Astrocyte (in vitro differentiated cells and primary cell): ENCODE results near the gene ANKHD1. TPM values are rescaled to one million over a fixed set of nuclear protein-coding genes. Genes with fewer than 3 reads are reported as not detected.

Source experiments
- DNase-seq: peaks from one replicate; pipeline ENCODE4 v3.0.0-alpha.2; 2010; ENCODE audit warnings: low read depth
- FAIRE-seq: peaks from 2 replicates; lab custom pipeline; 2011; peaks lifted over from hg19 to GRCh38; lab: Jason Lieb, UNC
- H2AFZ ChIP-seq: 2 replicates; pipeline ENCODE4 v1.6.0; 2012; ENCODE audit warnings: low read depth, low read length, inconsistent platforms
- H3K27ac ChIP-seq: 2 replicates; pipeline ENCODE4 v1.5.1; 2011; ENCODE audit warnings: low read depth, low read length, inconsistent platforms
- H3K27me3 ChIP-seq: 2 replicates; pipeline ENCODE4 v1.6.0; 2011; ENCODE audit warnings: low read length, inconsistent platforms; ENCODE audit not compliant: insufficient read depth
- H3K36me3 ChIP-seq: 2 replicates; pipeline ENCODE4 v1.5.1; 2011; ENCODE audit warnings: low read length, inconsistent platforms; ENCODE audit not compliant: insufficient read depth
- H3K4me1 ChIP-seq: 2 replicates; pipeline ENCODE4 v1.5.1; 2011; ENCODE audit warnings: low read length, inconsistent platforms; ENCODE audit not compliant: insufficient read depth
- H3K4me2 ChIP-seq: 2 replicates; pipeline ENCODE4 v1.6.0; 2012; ENCODE audit warnings: low read length, inconsistent platforms
- H3K4me3 ChIP-seq: 2 replicates; pipeline ENCODE4 v1.5.1; 2011; ENCODE audit warnings: low read depth, mild to moderate bottlenecking, low read length, inconsistent platforms; ENCODE audit not compliant: insufficient read depth
- H3K79me2 ChIP-seq: 2 replicates; pipeline ENCODE4 v1.6.0; 2012; ENCODE audit warnings: mild to moderate bottlenecking, low read length, inconsistent platforms; ENCODE audit not compliant: insufficient read depth
- H3K9ac ChIP-seq: 2 replicates; pipeline ENCODE4 v1.6.0; 2012; ENCODE audit warnings: mild to moderate bottlenecking, low read length, inconsistent platforms
- H3K9me3 ChIP-seq: 2 replicates; pipeline ENCODE4 v1.5.1; 2012; ENCODE audit warnings: low read depth, mild to moderate bottlenecking, low read length, inconsistent platforms; ENCODE audit not compliant: insufficient read depth
- H4K20me1 ChIP-seq: 2 replicates; pipeline ENCODE4 v1.6.0; 2012; ENCODE audit warnings: low read length, inconsistent platforms; ENCODE audit not compliant: insufficient read depth
- H3K27ac Mint-ChIP-seq: one replicate; pipeline ENCODE4 v1.8.0; 2021; ENCODE audit warnings: mild to moderate bottlenecking, mixed read lengths; ENCODE audit not compliant: unreplicated experiment
- H3K27me3 Mint-ChIP-seq: one replicate; pipeline ENCODE4 v1.8.0; 2021; ENCODE audit warnings: low read depth, mixed read lengths; ENCODE audit not compliant: unreplicated experiment
- H3K36me3 Mint-ChIP-seq: one replicate; pipeline ENCODE4 v1.8.0; 2021; ENCODE audit warnings: low read depth, mixed read lengths; ENCODE audit not compliant: unreplicated experiment
- H3K4me1 Mint-ChIP-seq: one replicate; pipeline ENCODE4 v1.8.0; 2021; ENCODE audit warnings: low read depth, mixed read lengths; ENCODE audit not compliant: unreplicated experiment
- H3K4me3 Mint-ChIP-seq: one replicate; pipeline ENCODE4 v1.8.0; 2021; ENCODE audit warnings: mild to moderate bottlenecking, moderate library complexity, mixed read lengths; ENCODE audit not compliant: unreplicated experiment
- H3K9me3 Mint-ChIP-seq: one replicate; pipeline ENCODE4 v1.8.0; 2021; ENCODE audit warnings: mild to moderate bottlenecking, mixed read lengths; ENCODE audit not compliant: unreplicated experiment
- EZH2 ChIP-seq: IDR thresholded peaks from 2 replicates; pipeline ENCODE4 v1.6.1; 2012; ENCODE audit warnings: mild to moderate bottlenecking, low read length, inconsistent platforms; ENCODE audit not compliant: insufficient read depth
- total RNA-seq: library from RNA; stranded (reverse); gene quantifications from 2 replicates; pipeline ENCODE4 v1.2.1, GENCODE V29; 2021
- TF ChIP-seq, protein P1 (sequence below): IDR thresholded peaks from 2 replicates; pipeline ENCODE4 v1.5.1; 2011; ENCODE audit warnings: low read depth, mild to moderate bottlenecking, inconsistent platforms, low read length, moderate library complexity; ENCODE audit not compliant: insufficient read depth

ANKHD1 gene
- total RNA-seq, 1 donor from 2014 or later = 56.5 TPM

- Histone ChIP-seq H3K4me1 (peaks cover 29% of the 10 kb centered on the region), H3K9me3 (no peaks in the 10 kb centered on the region), H3K27ac (peak overlapping the region; percentile 91), H3K4me3 (peak overlapping the region; percentile 86), H3K79me2 (peaks cover 58% of the 10 kb centered on the region), H3K27me3 (no peaks in the 10 kb centered on the region), H3K9ac (peak overlapping the region; percentile 97), H2AFZ (no peak overlapping the region), H4K20me1 (peaks cover 54% of the 10 kb centered on the region), H3K36me3 (peaks cover 18% of the 10 kb centered on the region), H3K4me2 (peak overlapping the region; percentile 86)
- Mint-ChIP-seq H3K27ac (peak overlapping the region; percentile 73), H3K4me1 (peaks cover 28% of the 10 kb centered on the region), H3K9me3 (no peaks in the 10 kb centered on the region), H3K4me3 (peak overlapping the region; percentile 90), H3K36me3 (peaks cover 23% of the 10 kb centered on the region), H3K27me3 (no peaks in the 10 kb centered on the region)
- FAIRE-seq = no peak
- TF ChIP-seq, protein P1, sequence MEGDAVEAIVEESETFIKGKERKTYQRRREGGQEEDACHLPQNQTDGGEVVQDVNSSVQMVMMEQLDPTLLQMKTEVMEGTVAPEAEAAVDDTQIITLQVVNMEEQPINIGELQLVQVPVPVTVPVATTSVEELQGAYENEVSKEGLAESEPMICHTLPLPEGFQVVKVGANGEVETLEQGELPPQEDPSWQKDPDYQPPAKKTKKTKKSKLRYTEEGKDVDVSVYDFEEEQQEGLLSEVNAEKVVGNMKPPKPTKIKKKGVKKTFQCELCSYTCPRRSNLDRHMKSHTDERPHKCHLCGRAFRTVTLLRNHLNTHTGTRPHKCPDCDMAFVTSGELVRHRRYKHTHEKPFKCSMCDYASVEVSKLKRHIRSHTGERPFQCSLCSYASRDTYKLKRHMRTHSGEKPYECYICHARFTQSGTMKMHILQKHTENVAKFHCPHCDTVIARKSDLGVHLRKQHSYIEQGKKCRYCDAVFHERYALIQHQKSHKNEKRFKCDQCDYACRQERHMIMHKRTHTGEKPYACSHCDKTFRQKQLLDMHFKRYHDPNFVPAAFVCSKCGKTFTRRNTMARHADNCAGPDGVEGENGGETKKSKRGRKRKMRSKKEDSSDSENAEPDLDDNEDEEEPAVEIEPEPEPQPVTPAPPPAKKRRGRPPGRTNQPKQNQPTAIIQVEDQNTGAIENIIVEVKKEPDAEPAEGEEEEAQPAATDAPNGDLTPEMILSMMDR = no peak
- no peak for DNase-seq
Measured at GRCh38 chr5:140555747-140556312, 154.2 kb downstream of the ANKHD1 start.

DNA sequence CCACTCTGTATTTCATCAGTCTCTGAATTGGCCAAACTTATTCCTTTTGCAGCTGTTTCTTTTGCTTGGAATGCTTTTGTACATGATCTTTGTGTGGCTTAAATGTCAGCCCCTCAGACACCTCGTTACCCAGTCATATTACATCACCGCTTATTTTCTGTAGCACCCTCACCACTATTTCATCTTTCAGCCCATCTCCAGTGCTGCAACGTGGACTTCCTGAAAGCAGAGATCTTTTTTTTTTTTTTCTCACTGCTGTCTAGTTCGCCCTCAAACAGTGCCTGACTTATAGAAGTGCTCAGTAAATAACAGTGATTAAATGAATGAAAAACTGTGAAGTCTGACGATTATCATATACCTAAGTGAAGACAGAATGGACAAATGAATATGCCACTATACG lies 154.8 kb downstream of the ANKHD1 start:
- Mint-ChIP-seq H3K27me3 (no peaks in the 10 kb centered on the region), H3K36me3 (peaks cover 23% of the 10 kb centered on the region), H3K4me1 (peaks cover 28% of the 10 kb centered on the region), H3K9me3 (no peaks in the 10 kb centered on the region), H3K4me3 (peak overlapping the region; percentile 90), H3K27ac (peak overlapping the region; percentile 73)
- Histone ChIP-seq H3K9ac (peak overlapping the region; percentile 97), H3K4me2 (peak overlapping the region; percentile 86), H3K27ac (peak overlapping the region; percentile 91), H3K9me3 (no peaks in the 10 kb centered on the region), H2AFZ (no peak overlapping the region), H3K4me1 (peaks cover 29% of the 10 kb centered on the region), H3K36me3 (peaks cover 12% of the 10 kb centered on the region), H3K27me3 (no peaks in the 10 kb centered on the region), H3K4me3 (peak overlapping the region; percentile 86), H4K20me1 (peaks cover 48% of the 10 kb centered on the region), H3K79me2 (peaks cover 58% of the 10 kb centered on the region)
- TF ChIP-seq EZH2 = no peak
- TF ChIP-seq, protein P1 = no peak
- DNase-seq = peak; percentile 53
- no peak for FAIRE-seq

DNA sequence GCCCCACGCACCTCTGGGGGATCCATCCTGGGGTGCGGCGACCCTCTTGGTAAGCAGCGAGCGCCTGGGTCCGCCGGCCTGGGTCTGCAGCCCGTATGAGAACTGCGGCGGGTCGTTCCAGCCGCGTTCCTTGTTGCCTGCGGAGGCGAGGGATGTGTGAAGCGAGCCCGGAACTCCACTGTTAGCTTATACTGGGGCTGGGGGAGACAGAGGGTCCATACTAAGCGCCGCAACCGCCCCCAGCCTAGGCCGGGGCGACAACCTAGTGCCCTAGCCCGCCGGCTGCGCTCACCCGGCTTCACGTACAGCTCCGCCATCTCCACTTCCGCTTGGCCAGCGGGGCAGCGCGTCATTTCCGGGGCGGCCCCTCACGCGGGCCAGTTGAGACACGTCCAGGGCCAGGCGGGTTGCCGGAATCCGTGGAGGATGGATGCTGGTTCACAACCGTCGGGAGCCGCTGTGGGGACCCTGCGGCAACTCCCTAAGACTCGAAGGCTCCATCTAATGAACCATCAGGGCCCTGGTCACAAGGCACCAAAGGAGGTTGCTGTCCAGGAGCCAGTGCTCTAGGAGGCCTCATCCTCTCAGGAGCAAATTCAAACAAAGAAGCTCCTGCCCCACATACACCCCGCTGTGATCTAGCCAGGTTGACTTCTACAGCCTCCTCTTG lies 155.6 kb downstream of the ANKHD1 start, which contains the start of gene SRA1:
Gene SRA1, minus strand, starts transcription at position 338 of the 670 bp plus-strand sequence. Its CDS starts 21 bp downstream, at position 317.
- Histone ChIP-seq H3K36me3 (peaks cover 10% of the 10 kb centered on the region), H3K4me3 (peak within 1 kb of the TSS; percentile 86), H3K9ac (peak within 1 kb of the TSS; percentile 97), H3K4me1 (peaks cover 29% of the 10 kb centered on the region), H3K27me3 (no peaks in the 10 kb centered on the region), H3K79me2 (peaks cover 52% of the 10 kb centered on the region), H3K27ac (peak within 1 kb of the TSS; percentile 91), H3K4me2 (peak within 1 kb of the TSS; percentile 86), H3K9me3 (no peaks in the 10 kb centered on the region), H2AFZ (peak within 1 kb of the TSS; percentile 88), H4K20me1 (peaks cover 40% of the 10 kb centered on the region)
- Mint-ChIP-seq H3K27me3 (no peaks in the 10 kb centered on the region), H3K4me3 (peak within 1 kb of the TSS; percentile 90), H3K9me3 (no peaks in the 10 kb centered on the region), H3K27ac (peak within 1 kb of the TSS; percentile 95), H3K36me3 (peaks cover 28% of the 10 kb centered on the region), H3K4me1 (peaks cover 28% of the 10 kb centered on the region)
- no peak for FAIRE-seq
- no peak for TF ChIP-seq EZH2
- TF ChIP-seq, protein P1 = no peak
- peak; percentile 78 for DNase-seq
